GM12872 (cell line): ENCODE data around the gene FXYD5.
A peak's percentile ranks its signal among the peaks of the same experiment; 100 is the strongest.

ENCODE experiments used
- TF ChIP-seq, protein P1 (sequence below): IDR thresholded peaks from 3 replicates; pipeline ENCODE4 v1.5.1; 2011; ENCODE audit warnings: low read depth, mild to moderate bottlenecking, low read length, moderate library complexity; ENCODE audit not compliant: insufficient read depth

FXYD5 gene

DNA sequence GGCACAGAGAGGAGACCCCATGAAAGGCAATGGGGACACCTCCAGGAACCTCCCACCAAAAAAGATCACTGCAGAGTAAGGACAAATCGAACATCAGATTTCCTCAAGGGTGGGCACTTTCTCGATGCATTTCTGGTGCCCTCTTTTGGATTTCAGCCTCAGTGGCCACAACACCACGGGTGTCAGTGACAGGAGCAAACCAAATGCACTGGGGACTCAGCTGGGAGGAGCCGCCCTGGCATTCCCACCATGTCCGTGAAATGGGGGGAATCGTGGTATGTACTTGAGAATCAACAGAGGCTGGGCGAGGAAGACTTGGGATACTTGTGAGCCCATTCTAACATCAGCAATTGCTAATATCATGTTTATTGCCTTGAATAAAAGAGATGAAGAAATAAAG lies 57.7 kb downstream of the FXYD5 start:
- TF ChIP-seq, protein P1, sequence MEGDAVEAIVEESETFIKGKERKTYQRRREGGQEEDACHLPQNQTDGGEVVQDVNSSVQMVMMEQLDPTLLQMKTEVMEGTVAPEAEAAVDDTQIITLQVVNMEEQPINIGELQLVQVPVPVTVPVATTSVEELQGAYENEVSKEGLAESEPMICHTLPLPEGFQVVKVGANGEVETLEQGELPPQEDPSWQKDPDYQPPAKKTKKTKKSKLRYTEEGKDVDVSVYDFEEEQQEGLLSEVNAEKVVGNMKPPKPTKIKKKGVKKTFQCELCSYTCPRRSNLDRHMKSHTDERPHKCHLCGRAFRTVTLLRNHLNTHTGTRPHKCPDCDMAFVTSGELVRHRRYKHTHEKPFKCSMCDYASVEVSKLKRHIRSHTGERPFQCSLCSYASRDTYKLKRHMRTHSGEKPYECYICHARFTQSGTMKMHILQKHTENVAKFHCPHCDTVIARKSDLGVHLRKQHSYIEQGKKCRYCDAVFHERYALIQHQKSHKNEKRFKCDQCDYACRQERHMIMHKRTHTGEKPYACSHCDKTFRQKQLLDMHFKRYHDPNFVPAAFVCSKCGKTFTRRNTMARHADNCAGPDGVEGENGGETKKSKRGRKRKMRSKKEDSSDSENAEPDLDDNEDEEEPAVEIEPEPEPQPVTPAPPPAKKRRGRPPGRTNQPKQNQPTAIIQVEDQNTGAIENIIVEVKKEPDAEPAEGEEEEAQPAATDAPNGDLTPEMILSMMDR: no peak

DNA sequence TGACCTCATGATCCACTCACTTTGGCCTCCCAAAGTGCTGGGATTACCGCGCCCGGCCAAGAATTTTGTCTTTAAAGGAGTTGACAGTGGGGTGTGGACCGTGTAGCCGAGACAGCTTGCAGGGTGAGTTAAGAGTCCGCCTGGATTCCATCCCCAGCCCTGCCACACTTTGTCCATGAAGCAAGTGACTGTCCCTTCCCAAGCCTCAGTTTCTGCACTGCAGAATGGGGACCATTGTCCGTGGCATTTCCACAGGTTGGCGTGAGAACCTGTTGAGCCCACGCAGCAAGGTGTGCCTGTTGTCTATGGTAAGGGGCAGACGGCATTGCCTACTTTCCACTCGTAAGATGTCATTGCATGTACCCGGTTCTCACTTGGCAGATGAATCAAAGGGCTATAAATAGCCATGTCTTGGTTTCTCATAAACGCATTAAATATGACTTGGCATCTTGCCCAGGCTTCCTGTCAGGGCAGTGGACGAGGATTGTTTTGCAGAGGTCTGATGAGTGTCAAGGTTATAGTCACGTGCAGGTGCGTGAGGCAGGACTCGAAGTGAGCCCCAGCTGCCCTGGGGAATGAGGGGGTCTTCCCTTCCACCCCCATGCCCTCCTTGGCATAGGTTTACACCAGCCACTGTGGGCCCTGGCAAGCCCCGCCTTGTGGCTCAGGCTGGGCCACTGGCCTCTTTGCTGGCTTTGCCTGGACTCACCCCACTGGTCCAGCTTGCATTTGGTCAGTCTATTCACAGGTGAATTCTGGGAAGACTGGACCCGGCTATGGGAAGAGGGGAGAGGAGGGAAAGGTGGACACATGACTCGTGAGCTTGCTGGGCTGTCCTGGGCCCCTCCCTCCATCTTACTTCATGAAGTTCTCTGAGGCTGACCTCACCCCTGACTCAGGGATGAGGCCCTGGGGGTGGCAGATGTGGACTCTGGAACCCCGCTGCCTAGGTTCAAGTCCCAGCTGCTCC lies 59.4 kb downstream of the FXYD5 start:
- TF ChIP-seq, protein P1: no peak

DNA sequence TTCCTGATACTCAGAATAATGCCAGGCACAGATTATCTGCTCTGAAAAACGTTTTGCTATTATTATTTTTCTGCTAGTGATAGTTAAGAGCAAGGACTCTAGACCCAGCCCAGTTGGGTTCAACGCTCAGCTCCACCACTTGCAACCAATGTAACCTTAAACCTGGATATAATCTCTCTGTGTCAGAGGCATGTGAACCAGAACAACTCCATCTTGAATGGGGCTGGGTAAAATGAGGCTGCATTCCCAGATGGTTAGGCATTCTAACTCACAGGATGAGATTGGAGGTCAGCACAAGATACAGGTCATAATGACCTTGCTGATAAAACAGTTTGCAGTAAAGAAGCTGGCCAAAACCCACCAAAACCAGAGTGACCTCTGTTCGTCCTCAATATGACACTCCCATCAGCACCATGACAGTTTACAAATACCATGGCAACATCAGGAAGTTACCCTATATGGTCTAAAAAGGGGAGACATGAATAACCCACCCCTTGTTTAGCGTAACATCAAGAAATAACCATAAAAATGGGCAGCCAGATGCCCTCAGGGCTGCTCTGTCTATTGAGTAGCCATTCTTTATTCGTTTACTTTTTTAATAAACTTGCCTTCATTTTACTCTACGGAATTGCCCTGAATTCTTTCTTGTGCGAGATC lies 60.4 kb downstream of the FXYD5 start:
- TF ChIP-seq, protein P1: no peak

DNA sequence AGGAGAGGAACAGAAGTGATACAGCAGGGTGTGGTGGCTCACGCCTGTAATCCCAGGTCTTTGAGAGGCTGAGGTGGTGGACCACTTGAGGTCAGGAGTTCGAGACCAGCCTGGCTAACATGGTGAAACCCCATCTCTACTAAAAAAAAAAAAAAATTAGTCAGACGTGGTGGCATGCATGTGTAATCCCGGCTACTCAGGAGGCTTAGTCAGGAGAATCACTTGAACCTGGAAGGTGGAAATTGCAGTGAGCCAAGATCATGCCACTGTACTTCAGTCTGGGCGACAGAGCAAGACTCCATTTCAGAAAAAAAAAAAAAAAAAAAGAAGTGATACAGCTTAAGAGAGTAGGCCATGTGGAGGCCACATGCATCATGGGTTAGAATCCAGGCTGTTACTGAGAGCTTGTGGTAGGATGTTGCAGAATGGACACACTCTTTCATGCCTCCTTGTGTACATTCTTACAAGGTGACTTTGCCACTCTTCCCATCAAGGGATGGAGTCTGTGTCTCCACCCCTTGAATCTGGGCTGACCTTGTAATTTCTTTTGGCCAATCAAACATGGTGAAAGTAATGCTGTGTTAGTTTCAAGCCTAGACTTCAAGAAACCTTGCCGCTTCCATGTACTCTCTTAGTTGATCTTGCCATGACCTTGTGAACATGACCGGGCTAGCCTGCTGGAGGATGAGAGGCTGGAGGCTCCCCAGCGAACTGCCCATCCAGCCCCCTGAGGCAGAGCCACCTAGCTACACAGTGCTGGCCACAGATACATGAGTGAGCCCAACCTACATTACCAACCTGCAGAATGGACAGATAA lies 61.7 kb downstream of the FXYD5 start:
- TF ChIP-seq, protein P1: no peak

DNA sequence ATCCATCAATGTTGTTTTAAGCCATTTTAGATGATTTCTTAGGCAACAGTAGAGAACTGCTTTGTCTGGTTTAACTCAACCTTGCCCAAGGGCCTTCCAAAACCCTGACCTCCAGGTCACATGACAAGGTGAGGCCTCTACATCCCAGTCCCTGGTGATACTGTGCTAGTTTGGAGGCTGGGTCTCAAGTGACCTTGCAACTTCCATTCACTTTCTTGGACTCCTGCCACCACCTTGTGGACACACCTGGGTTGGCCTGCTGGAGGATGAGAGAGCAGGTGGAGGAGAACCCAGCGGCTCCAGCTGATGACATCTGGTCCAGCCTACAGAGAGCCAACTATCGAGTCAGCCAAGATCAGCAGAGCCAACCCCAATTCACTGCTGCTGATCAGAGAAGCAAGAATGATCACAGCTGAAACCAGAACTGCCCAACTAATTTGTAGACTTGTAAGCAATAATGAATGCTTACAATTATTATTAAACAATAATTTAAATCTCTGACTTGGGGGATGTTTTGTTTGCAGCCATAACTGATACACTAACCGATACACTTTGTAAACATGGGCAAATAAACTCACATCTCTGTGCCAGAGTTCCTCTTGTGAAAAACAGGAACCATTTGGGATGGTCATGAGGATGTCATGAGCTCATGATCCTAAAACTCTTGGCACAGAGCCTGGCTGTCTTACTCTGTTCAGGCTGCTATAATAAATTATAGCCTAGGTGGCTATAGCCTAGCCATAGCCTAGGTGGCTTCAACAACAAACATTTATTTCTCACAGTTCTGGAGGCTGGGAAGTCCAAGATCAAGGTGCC lies 62.5 kb downstream of the FXYD5 start:
- TF ChIP-seq, protein P1: peak; percentile 48

DNA sequence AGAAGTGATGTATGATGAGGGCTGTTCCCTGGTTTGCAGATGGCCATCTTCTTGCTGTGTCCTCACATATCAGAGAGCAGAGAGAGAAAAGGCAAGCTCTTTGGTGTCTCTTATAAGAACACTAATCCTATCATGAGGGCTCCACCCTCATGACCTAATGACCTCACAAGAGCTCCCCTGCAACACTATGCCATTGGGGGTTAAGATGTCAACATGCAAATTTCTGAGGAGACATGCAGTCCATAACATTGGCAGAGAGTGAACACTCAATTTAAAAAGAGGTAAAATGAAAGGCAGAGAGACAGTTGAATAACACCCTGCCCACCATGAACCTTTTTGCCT lies 63.1 kb downstream of the FXYD5 start:
- TF ChIP-seq, protein P1: no peak

DNA sequence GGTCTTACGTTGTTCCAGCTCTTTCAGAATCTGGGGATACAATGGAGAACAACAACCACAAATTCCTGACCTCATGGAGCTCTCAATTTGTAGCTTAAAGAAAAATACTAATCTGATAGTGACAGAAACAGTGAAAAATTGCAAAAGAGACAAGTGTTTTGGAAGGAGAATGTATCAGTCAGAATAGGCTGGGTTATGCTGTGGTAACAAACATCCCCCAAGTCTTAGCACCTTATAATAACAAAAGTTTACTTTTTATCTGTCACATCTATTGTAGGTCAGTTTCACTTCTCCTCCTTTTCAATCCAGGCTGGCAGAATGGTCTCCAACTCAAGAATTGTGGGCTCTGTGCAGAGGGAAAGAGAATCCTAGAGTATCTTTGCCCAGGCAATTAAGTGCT lies 64.5 kb downstream of the FXYD5 start:
- TF ChIP-seq, protein P1: no peak
